Esophagus squamous epithelium (tissue), 5 donors: Measurements from ENCODE around the gene NRCAM. TPM values are rescaled to one million over a fixed set of nuclear protein-coding genes. Genes with fewer than 3 reads are reported as not detected.

ENCODE experiments used
- DNase-seq: peaks from one replicate; lab custom pipeline; 2025; lab: John Stamatoyannopoulos, UW
- H3K27ac ChIP-seq, 4 donors: fragments of 200-600 bp; sonication (generic); one replicate each; pipeline ENCODE4 v1.5.1; 2016 to 2019; ENCODE audit warnings: mild to moderate bottlenecking in 1 of 4
- H3K27me3 ChIP-seq, 4 donors: fragments of 200-600 bp; sonication (generic); 1 replicate in 3 of 4; 2 replicates in 1 of 4; pipeline versions ENCODE4 v1.5.1 to v1.6.0; 2017 to 2021; ENCODE audit warnings: antibody characterized with exemption in 1 of 4
- H3K36me3 ChIP-seq, 3 donors: fragments of 200-600 bp; sonication (generic); one replicate each; pipeline ENCODE4 v1.5.1; 2016 to 2019
- H3K4me1 ChIP-seq, 3 donors: fragments of 200-600 bp; sonication (generic); one replicate each; pipeline ENCODE4 v1.5.1; 2017 to 2019
- H3K4me3 ChIP-seq, 4 donors: fragments of 200-600 bp; sonication (generic); 1 replicate in 3 of 4; 2 replicates in 1 of 4; pipeline ENCODE4 v1.5.1; 2016 to 2019; ENCODE audit warnings: mild to moderate bottlenecking in 2 of 4, moderate library complexity in 1 of 4
- H3K9me3 ChIP-seq, 3 donors: fragments of 200-600 bp; sonication (generic); one replicate each; pipeline ENCODE4 v1.5.1; 2016 to 2019
- POLR2A ChIP-seq, 4 donors: fragments of 450-650 bp; IDR thresholded peaks; one replicate each; pipeline ENCODE4 v1.6.1; 2017; ENCODE audit warnings: antibody characterized with exemption in 4 of 4, mild to moderate bottlenecking in 4 of 4, moderate library complexity in 3 of 4
- WGBS, 2 donors: methylation state at CpG; one replicate each; pipeline ENCODE4 v1.1.5; 2018; 5-methylcytosine and 5-hydroxymethylcytosine counted together
- intact Hi-C: fragments of 100-400 bp; cut with DNase I; formaldehyde crosslinking; loops from one replicate; pipeline ENCODE4 v1.15.0; 2022
- total RNA-seq, 4 donors: library from RNA; depleted of rRNA; stranded (reverse); fragments of >200 nt; gene quantifications; one replicate each; pipeline ENCODE4 v1.1.0, GENCODE V29; 2016
- TF ChIP-seq, protein P1 (sequence below), 6 experiments: fragments of 450-650 bp in 4 of 6; fragments of 200-600 bp in 2 of 6; sonication (generic) in 2 of 6; IDR thresholded peaks; one replicate each; pipeline ENCODE4 v1.5.1; 2016 to 2019; ENCODE audit warnings: antibody characterized with exemption in 6 of 6, mild to moderate bottlenecking in 4 of 6, moderate library complexity in 4 of 6
- donor health status: DM: yes; HTN: yes; CAD: no.

NRCAM gene
- total RNA-seq, 4 donors from 2014 or later: 1.5 to 9.8 (median 6.3) TPM; not detected in 1

DNA sequence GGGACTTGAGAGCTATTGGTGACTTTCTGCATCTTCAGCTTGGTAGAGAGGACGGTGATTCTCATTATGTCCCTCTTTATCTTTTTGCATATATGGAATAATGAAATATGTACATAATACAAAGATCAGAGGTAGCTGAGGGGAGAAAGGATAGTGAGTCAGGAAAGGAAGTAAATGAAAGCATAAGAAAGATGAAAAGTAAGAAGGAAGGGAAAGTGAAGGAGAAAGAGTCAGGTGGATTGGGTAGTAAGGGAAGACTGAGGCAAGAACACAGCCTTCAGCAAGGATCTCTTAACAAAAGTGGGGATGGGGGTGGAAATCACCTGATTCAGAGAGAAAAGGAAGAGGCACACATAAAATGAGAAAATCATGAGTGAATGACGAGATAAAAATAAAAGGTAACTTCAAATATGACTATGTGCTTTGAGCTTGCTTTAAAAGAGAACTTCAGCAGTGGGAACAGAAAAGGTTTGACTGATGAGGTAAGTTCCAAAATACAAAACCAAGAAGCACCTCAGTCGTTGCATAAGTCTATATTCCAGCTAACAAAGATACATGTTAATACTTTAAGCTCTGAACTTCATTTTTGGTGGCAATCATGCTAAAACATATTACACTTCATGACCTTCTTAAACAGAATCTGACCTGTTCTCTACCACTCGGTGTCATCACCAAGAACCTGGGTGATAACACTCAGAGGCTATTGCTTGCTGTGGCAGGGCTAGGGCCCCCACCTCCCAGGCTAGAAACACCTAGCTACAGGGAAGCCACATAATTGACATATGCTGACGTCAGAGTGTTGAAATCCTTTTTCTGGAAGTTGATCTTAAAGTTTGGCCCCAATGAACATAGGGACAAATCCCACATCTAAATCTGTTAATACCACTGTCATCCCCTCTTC, 32.9 kb downstream of the NRCAM start:
- Histone ChIP-seq H3K4me3 (no peak overlapping the region), H3K4me1 (no peaks in the 10 kb centered on the region), H3K9me3 (no peaks in the 10 kb centered on the region), H3K27ac (no peak overlapping the region), H3K36me3 (no peaks in the 10 kb centered on the region), H3K27me3 (peaks cover 0 to 8% (median 0%) of the 10 kb centered on the region in 4 donors)
- no peak for DNase-seq
- WGBS, 2 donors: 65 to 77% methylated on average over 5 of the region's 5 CpGs
- intact Hi-C loops: no loop called here
- TF ChIP-seq POLR2A (IDR thresholded peaks at IDR 0.05): no peak
- TF ChIP-seq, protein P1, sequence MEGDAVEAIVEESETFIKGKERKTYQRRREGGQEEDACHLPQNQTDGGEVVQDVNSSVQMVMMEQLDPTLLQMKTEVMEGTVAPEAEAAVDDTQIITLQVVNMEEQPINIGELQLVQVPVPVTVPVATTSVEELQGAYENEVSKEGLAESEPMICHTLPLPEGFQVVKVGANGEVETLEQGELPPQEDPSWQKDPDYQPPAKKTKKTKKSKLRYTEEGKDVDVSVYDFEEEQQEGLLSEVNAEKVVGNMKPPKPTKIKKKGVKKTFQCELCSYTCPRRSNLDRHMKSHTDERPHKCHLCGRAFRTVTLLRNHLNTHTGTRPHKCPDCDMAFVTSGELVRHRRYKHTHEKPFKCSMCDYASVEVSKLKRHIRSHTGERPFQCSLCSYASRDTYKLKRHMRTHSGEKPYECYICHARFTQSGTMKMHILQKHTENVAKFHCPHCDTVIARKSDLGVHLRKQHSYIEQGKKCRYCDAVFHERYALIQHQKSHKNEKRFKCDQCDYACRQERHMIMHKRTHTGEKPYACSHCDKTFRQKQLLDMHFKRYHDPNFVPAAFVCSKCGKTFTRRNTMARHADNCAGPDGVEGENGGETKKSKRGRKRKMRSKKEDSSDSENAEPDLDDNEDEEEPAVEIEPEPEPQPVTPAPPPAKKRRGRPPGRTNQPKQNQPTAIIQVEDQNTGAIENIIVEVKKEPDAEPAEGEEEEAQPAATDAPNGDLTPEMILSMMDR (IDR thresholded peaks at IDR 0.05): no peak

DNA sequence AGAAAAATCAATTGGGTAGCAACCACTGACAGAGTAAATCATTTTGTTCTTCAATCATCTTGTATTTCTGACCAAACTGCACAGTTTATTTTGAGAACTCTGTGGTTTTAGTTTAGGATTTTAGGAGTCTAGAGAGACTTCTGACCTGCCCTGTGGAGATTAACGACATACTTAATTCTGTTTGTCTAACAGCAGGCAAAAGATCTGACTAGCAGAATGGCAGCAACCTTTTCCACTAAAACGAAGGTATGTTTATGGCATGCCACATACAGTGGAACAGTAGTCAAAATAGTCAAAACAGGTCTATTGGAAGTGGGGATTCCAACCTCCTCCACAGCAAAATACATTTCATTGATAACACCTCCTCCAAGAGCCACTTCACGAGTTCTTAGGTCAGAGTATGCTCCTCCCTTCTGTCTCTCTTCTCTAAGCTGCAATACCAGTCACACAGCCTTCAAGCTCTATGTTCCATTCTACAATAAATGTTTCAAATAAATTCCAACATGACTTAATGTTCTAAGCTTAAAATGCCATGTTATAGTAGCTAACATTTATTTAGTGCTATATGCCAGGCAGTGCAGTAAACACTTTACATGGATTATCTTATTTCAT, 34.4 kb downstream of the NRCAM start:
- Histone ChIP-seq H3K4me1 (no peaks in the 10 kb centered on the region), H3K9me3 (no peaks in the 10 kb centered on the region), H3K36me3 (no peaks in the 10 kb centered on the region), H3K27me3 (peaks cover 0 to 8% (median 0%) of the 10 kb centered on the region in 4 donors), H3K4me3 (no peak overlapping the region), H3K27ac (no peak overlapping the region)
- 30 to 43% methylated on average over 3 of the region's 3 CpGs for WGBS, 2 donors
- TF ChIP-seq, protein P1 (IDR thresholded peaks at IDR 0.05): no peak
- DNase-seq: no peak
- intact Hi-C loops: no loop called here

DNA sequence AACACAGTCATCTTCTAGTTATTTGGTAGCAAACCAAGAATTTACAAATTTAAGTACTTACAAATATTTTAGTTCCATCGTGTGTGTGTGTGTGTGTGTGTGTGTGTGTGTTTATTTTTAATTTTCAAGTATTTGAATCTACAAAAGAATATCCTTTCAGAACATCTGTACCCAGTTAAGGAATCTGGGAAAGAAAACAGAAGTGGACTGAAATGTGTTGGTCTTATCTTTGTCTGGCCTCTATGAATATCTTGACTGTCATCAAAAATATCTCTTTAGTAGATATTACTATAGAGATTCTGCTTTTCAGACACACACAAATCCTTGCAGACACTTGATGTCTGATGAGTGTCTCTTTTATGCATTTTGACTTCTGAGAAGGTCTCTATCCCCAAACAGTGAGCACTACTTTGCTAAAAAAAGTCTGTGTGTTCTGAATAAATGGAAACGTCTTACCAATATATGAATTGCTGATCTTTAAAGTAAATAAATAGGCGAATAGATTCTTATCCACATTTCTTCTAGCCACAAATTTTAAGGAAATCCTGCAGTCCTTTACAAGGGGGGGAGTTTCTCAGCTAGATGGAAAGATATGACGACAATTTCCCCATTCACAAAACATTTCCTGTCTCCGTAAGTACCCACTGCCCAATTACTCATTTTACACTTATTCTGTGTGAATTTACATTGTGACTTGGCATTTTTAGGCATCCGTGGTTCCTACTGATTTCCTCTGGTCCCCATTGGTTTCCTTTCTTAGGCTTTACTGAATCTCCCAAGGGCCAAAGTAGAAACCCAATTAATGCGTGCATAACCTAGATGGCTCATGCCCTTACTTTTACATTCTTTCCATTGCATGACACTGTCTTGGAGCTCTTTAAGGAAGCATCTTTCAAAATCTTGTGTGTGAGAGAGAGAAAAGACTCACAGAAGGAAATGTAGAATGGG, 36.0 kb downstream of the NRCAM start:
- Histone ChIP-seq H3K4me3 (no peak overlapping the region), H3K27ac (no peak overlapping the region), H3K27me3 (peaks cover 0 to 8% (median 0%) of the 10 kb centered on the region in 4 donors), H3K36me3 (no peaks in the 10 kb centered on the region), H3K4me1 (peaks cover 4 to 12% (median 8%) of the 10 kb centered on the region in 3 donors), H3K9me3 (no peaks in the 10 kb centered on the region)
- WGBS, 2 donors: 30 to 63% methylated on average over 7 of the region's 7 CpGs
- TF ChIP-seq, protein P1 (IDR thresholded peaks at IDR 0.05): no peak
- no peak for TF ChIP-seq POLR2A (IDR thresholded peaks at IDR 0.05)
- intact Hi-C loops: no loop called here
- DNase-seq: no peak

DNA sequence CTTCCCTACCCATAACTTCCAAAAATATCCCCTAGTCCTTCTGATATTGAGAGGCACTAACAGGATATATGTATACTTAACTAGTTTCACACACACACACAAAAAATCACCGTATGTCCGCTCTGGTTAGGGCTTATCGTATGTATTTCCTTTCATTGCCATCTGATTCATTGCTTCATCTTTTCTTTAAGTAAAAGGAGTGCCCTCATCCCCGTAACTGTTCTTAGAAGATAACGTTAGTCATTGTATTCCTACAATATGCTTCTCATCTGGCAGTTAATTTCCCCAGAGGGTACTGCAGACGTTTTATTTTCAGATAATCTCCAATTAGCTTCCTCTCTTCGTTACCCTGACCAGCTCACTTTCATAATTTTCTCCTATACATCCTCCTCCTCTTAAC, 37.3 kb downstream of the NRCAM start:
- peaks cover 0 to 7% (median 0%) of the 10 kb centered on the region in 4 donors for H3K27me3 ChIP-seq
- DNase-seq: no peak
- WGBS, 2 donors: 50 to 51% methylated on average over 7 of the region's 7 CpGs
- TF ChIP-seq POLR2A (IDR thresholded peaks at IDR 0.05): no peak
- TF ChIP-seq, protein P1 (IDR thresholded peaks at IDR 0.05): no peak
- intact Hi-C loops: no loop called here
- no peak overlapping the region for H3K4me3 ChIP-seq
- H3K36me3 ChIP-seq: no peaks in the 10 kb centered on the region
- peaks cover 4 to 12% (median 8%) of the 10 kb centered on the region in 3 donors for H3K4me1 ChIP-seq
- no peak overlapping the region for H3K27ac ChIP-seq
- no peaks in the 10 kb centered on the region for H3K9me3 ChIP-seq
